K562 (cell line): ENCODE data around the gene MOCS3. TPM values are rescaled to one million over a fixed set of nuclear protein-coding genes. Genes with fewer than 3 reads are reported as not detected.
A peak's percentile ranks its signal among the peaks of the same experiment; 100 is the strongest.

Source experiments
- CEBPB ChIP-seq: fragments of 450-650 bp; IDR thresholded peaks from 2 replicates; pipeline ENCODE4 v1.6.1; 2016; ENCODE audit warnings: missing genetic modification characterization, missing compliant biosample characterization
- GATAD2B ChIP-seq: fragments of 450-650 bp; IDR thresholded peaks from 2 replicates; pipeline ENCODE4 v1.6.1; 2017; ENCODE audit warnings: mild to moderate bottlenecking, borderline replicate concordance
- HNRNPH1 ChIP-seq: fragments of 200-400 bp; formaldehyde crosslinking; optimal IDR thresholded peaks from 2 replicates; pipeline ENCODE3; 2017; ENCODE audit warnings: low read depth, mild to moderate bottlenecking, low read length, moderate library complexity
- IFI16 ChIP-seq: fragments of 250-450 bp; sonication (Bioruptor Pico); IDR thresholded peaks from 2 replicates; pipeline ENCODE4 v2.1.2; 2022; ENCODE audit warnings: mild to moderate bottlenecking, inconsistent platforms
- JUND ChIP-seq, 2 experiments: IDR thresholded peaks; 2 replicates in 1 of 2; 3 replicates in 1 of 2; pipeline ENCODE4 v1.6.1; 2011; ENCODE audit warnings: borderline replicate concordance in 2 of 2, low read depth in 2 of 2, low read length in 2 of 2, improper control_type of control experiment in 1 of 2, missing biosample characterization in 1 of 2, missing genetic modification characterization in 1 of 2, missing genetic modification reagents in 1 of 2
- MAFF ChIP-seq: IDR thresholded peaks from 2 replicates; pipeline ENCODE4 v1.6.1; 2012; ENCODE audit warnings: low read length, improper control_type of control experiment
- MED1 ChIP-seq: sonication (generic); formaldehyde crosslinking; IDR thresholded peaks from 2 replicates; pipeline ENCODE4 v1.8.1; 2023; ENCODE audit warnings: missing genetic modification reagents, borderline replicate concordance
- MEF2D ChIP-seq: conservative IDR thresholded peaks from 2 replicates; pipeline ENCODE4 v1.6.1; 2016; ENCODE audit warnings: low read depth, missing genetic modification characterization, missing compliant biosample characterization
- NR2C2 ChIP-seq, 2 experiments: fragments of 200-800 bp in 1 of 2; sonication (Bioruptor generic) in 1 of 2; sonication (generic) in 1 of 2; formaldehyde crosslinking in 1 of 2; IDR thresholded peaks; 2 replicates each; pipeline versions ENCODE4 v1.6.1 to v1.8.0; 2016 to 2022; ENCODE audit warnings: mild to moderate bottlenecking in 1 of 2, missing compliant biosample characterization in 1 of 2, missing genetic modification characterization in 1 of 2, missing genetic modification reagents in 1 of 2
- PHF20 ChIP-seq: fragments of 450-650 bp; IDR thresholded peaks from 2 replicates; pipeline ENCODE4 v1.6.1; 2018; ENCODE audit not compliant: partially characterized antibody
- TCF3 ChIP-seq: sonication (generic); formaldehyde crosslinking; IDR thresholded peaks from 2 replicates; pipeline ENCODE4 v1.4.0; 2020; ENCODE audit warnings: mild to moderate bottlenecking, missing genetic modification reagents
- ZFX ChIP-seq: sonication (generic); formaldehyde crosslinking; IDR thresholded peaks from 2 replicates; pipeline ENCODE4 v1.8.0; 2022; ENCODE audit warnings: mild to moderate bottlenecking, missing genetic modification reagents, moderate library complexity
- polyA plus RNA-seq, 8 experiments: library from polyadenylated mRNA; depleted of rRNA in 4 of 8; stranded (reverse) in 5 of 8; unstranded in 3 of 8; fragments of >200 nt; fragmentation: Nextera tagmentation in 2 of 8; fragmentation: Illumina TruSeq in 1 of 8; extraction: Ambion mirVana in 2 of 8; extraction: Trizol in 1 of 8; gene quantifications; 2 replicates each; pipeline versions ENCODE4 v1.2.1 to v1.2.3, GENCODE V29; 2011 to 2014; ENCODE audit warnings: inconsistent platforms in 1 of 8, missing spikeins in 1 of 8
- total RNA-seq, 7 experiments: library from RNA; depleted of rRNA in 6 of 7; stranded (reverse); fragments of >200 nt in 6 of 7; fragmentation: Illumina TruSeq in 2 of 7; extraction: Trizol in 2 of 7; gene quantifications; 2 replicates each; pipeline versions ENCODE4 v1.2.1 to v1.2.3, GENCODE V29; 2011 to 2021; ENCODE audit warnings: low replicate concordance in 1 of 7
- TF ChIP-seq, protein P1 (sequence below), 2 experiments: fragments of 250-450 bp in 1 of 2; fragments of 450-650 bp in 1 of 2; sonication (Bioruptor Pico) in 1 of 2; IDR thresholded peaks; 2 replicates each; pipeline versions ENCODE4 v1.6.1 to v1.8.0; 2016 to 2021; ENCODE audit warnings: mild to moderate bottlenecking in 2 of 2, moderate library complexity in 2 of 2, missing compliant biosample characterization in 1 of 2, missing genetic modification characterization in 1 of 2
- TF ChIP-seq, protein P2 (sequence below): fragments of 250-450 bp; sonication (Bioruptor Pico); IDR thresholded peaks from 2 replicates; pipeline ENCODE4 v1.8.0; 2021; ENCODE audit warnings: moderate library complexity, mild to moderate bottlenecking, inconsistent platforms
- TF ChIP-seq, protein P3 (sequence below): fragments of 250-450 bp; sonication (Bioruptor Pico); IDR thresholded peaks from 2 replicates; pipeline ENCODE4 v1.5.0; 2020; ENCODE audit warnings: mild to moderate bottlenecking, borderline replicate concordance
- TF ChIP-seq, protein P4 (sequence below), 2 experiments: IDR thresholded peaks in 1 of 2; conservative IDR thresholded peaks in 1 of 2; 2 replicates each; pipeline ENCODE4 v1.6.1; 2016; ENCODE audit warnings: low read depth in 2 of 2, mild to moderate bottlenecking in 1 of 2, missing compliant biosample characterization in 1 of 2, missing genetic modification characterization in 1 of 2, moderate library complexity in 1 of 2

Gene MOCS3
- total and polyA plus RNA-seq, 9 of the 15 experiments (the other 6 are each of a cell fraction or from before 2014, with no cell fraction given), result 0.70 to 6.2 (median 2.9) TPM

DNA sequence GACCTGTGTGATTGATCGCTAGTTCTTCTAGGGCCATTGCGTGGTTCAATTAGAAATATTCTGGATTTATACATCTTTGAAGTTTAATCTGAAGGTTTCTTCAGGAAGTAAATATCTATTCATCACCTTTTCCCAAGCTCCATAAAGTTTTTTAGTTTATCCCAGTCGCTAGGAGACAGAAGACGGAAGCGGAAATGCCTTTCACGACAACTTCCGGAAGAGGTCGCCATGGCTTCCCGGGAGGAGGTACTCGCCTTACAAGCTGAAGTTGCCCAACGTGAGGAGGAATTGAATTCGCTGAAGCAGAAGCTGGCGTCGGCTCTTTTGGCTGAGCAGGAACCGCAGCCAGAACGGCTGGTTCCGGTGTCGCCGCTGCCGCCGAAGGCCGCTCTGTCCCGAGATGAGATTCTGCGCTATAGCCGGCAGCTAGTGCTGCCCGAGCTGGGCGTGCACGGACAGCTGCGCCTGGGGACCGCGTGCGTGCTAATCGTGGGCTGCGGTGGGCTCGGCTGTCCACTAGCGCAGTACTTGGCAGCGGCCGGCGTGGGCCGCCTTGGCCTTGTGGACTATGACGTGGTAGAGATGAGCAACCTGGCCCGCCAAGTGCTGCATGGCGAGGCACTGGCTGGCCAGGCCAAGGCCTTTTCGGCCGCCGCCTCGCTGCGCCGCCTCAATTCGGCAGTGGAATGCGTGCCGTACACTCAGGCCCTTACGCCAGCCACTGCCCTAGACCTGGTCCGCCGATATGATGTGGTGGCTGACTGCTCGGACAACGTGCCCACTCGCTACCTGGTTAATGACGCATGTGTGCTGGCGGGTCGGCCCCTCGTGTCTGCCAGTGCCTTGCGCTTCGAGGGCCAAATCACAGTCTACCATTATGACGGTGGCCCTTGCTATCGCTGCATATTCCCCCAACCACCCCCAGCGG lies at the start of gene MOCS3 (continued):
- TF ChIP-seq NR2C2 (CRISPR knock-in tag; IDR thresholded peaks at IDR 0.05), result no peak; the same call in 1 of the 2 replicates
- peak; percentile 96 for TF ChIP-seq NR2C2 (tag; IDR thresholded peaks at IDR 0.05)
- peak; percentile 55 for TF ChIP-seq ZFX (CRISPR knock-in tag)
- peak; percentile 98 for TF ChIP-seq JUND (IDR thresholded peaks at IDR 0.05; ENCODE audit: borderline replicate concordance, low read depth, low read length)
- TF ChIP-seq JUND (tag; IDR thresholded peaks at IDR 0.05; ENCODE audit: borderline replicate concordance, low read depth, low read length), result peak; percentile 27; the same call in 1 of the 3 replicates
- 0 out of 2 replicates have a peak, but pooled peaks have one; percentile 9 for TF ChIP-seq TCF3 (CRISPR knock-in tag)
- no peak for TF ChIP-seq IFI16
- TF ChIP-seq MEF2D, result no peak
- 0 out of 2 replicates have a peak, but pooled peaks have one; percentile 83 for TF ChIP-seq GATAD2B
- TF ChIP-seq, protein P1, sequence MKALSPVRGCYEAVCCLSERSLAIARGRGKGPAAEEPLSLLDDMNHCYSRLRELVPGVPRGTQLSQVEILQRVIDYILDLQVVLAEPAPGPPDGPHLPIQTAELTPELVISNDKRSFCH (CRISPR knock-in tag; IDR thresholded peaks at IDR 0.05), result no peak
- TF ChIP-seq, protein P1 (tag; IDR thresholded peaks at IDR 0.05), result 0 out of 2 replicates have a peak, but pooled peaks have one; percentile 39
- peak; percentile 70 for TF ChIP-seq CEBPB
- peak; percentile 84 for TF ChIP-seq PHF20
- TF ChIP-seq, protein P2, sequence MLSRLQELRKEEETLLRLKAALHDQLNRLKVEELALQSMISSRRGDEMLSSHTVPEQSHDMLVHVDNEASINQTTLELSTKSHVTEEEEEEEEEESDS (CRISPR knock-in tag), result no peak
- 0 out of 2 replicates have a peak, but pooled peaks have one; percentile 61 for TF ChIP-seq MED1 (CRISPR knock-in tag)
- TF ChIP-seq, protein P3, sequence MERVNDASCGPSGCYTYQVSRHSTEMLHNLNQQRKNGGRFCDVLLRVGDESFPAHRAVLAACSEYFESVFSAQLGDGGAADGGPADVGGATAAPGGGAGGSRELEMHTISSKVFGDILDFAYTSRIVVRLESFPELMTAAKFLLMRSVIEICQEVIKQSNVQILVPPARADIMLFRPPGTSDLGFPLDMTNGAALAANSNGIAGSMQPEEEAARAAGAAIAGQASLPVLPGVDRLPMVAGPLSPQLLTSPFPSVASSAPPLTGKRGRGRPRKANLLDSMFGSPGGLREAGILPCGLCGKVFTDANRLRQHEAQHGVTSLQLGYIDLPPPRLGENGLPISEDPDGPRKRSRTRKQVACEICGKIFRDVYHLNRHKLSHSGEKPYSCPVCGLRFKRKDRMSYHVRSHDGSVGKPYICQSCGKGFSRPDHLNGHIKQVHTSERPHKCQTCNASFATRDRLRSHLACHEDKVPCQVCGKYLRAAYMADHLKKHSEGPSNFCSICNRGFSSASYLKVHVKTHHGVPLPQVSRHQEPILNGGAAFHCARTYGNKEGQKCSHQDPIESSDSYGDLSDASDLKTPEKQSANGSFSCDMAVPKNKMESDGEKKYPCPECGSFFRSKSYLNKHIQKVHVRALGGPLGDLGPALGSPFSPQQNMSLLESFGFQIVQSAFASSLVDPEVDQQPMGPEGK (CRISPR knock-in tag), result no peak
- no peak for TF ChIP-seq HNRNPH1
- TF ChIP-seq, protein P4, sequence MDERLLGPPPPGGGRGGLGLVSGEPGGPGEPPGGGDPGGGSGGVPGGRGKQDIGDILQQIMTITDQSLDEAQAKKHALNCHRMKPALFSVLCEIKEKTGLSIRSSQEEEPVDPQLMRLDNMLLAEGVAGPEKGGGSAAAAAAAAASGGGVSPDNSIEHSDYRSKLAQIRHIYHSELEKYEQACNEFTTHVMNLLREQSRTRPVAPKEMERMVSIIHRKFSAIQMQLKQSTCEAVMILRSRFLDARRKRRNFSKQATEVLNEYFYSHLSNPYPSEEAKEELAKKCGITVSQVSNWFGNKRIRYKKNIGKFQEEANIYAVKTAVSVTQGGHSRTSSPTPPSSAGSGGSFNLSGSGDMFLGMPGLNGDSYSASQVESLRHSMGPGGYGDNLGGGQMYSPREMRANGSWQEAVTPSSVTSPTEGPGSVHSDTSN (CRISPR knock-in tag; IDR thresholded peaks at IDR 0.05; ENCODE audit: low read depth), result no peak
- TF ChIP-seq, protein P4 (tag; conservative IDR thresholded peaks at IDR 0.05; ENCODE audit: low read depth), result 0 out of 2 replicates have a peak, but pooled peaks have one; percentile 25
- peak; percentile 76 for TF ChIP-seq MAFF
